OCI-LY7 (cell line): ENCODE measurements around the gene KCNN2. TPM values are rescaled to one million over a fixed set of nuclear protein-coding genes. Genes with fewer than 3 reads are reported as not detected.

Source experiments
- BruUV-seq: library from RNA; stranded (reverse); fragments of 400-500 nt; replicated peaks from 2 replicates; lab custom pipeline; 2021; lab: Mats Ljungman, UMichigan
- CTCF ChIA-PET: fragments of 300-600 bp; sonication (Branson Sonifier 250); formaldehyde crosslinking; loops from one replicate; lab custom pipeline; 2022; ENCODE audit warnings: antibody characterized with exemption; ENCODE audit not compliant: unreplicated experiment; lab: Charles Lee
- POLR2A ChIA-PET: fragments of 300-600 bp; sonication (Branson Sonifier 250); formaldehyde crosslinking; loops from one replicate; lab custom pipeline; 2022; ENCODE audit warnings: antibody characterized with exemption; lab: Charles Lee
- DNase-seq: peaks from one replicate; pipeline ENCODE4 v3.0.0-alpha.2; 2015; ENCODE audit warnings: low spot score
- H2AFZ ChIP-seq: fragments of 200-600 bp; sonication (generic), shearing (Covaris generic); 2 replicates; pipeline ENCODE4 v1.6.1; 2014; ENCODE audit warnings: mild to moderate bottlenecking, antibody characterized with exemption, low read length, moderate library complexity
- H3K27ac ChIP-seq: fragments of 200-600 bp; sonication (generic); 2 replicates; pipeline ENCODE4 v1.5.1; 2014; ENCODE audit warnings: mixed run types, low read depth, mild to moderate bottlenecking, moderate library complexity, low read length, inconsistent platforms; ENCODE audit not compliant: poor library complexity, severe bottlenecking
- H3K36me3 ChIP-seq: fragments of 200-600 bp; sonication (generic); 2 replicates; pipeline ENCODE4 v1.6.1; 2014; ENCODE audit warnings: mild to moderate bottlenecking, antibody characterized with exemption, low read length, moderate library complexity, mixed read lengths; ENCODE audit not compliant: insufficient read depth
- H3K4me1 ChIP-seq: fragments of 200-600 bp; sonication (generic); 2 replicates; pipeline ENCODE4 v1.5.1; 2014; ENCODE audit warnings: mild to moderate bottlenecking, low read length; ENCODE audit not compliant: insufficient read depth, poor library complexity, severe bottlenecking
- H3K4me2 ChIP-seq: fragments of 200-600 bp; sonication (generic); 2 replicates; pipeline ENCODE4 v1.6.1; 2014; ENCODE audit warnings: mild to moderate bottlenecking, low read length
- H3K4me3 ChIP-seq: fragments of 200-600 bp; sonication (generic); 2 replicates; pipeline ENCODE4 v1.5.1; 2014; ENCODE audit warnings: mild to moderate bottlenecking, low read depth, low read length; ENCODE audit not compliant: poor library complexity, severe bottlenecking
- H3K79me2 ChIP-seq: fragments of 200-600 bp; sonication (generic); 2 replicates; pipeline ENCODE4 v1.6.1; 2016; ENCODE audit warnings: low read depth, mild to moderate bottlenecking, low read length, moderate library complexity, mixed read lengths; ENCODE audit not compliant: insufficient read depth
- H3K9me2 ChIP-seq: fragments of 200-600 bp; sonication (generic); 2 replicates; pipeline ENCODE4 v1.6.1; 2016; ENCODE audit warnings: mild to moderate bottlenecking, low read length, mixed read lengths; ENCODE audit not compliant: insufficient read depth
- H3K9me3 ChIP-seq: fragments of 200-600 bp; sonication (generic); 2 replicates; pipeline ENCODE4 v1.6.1; 2014; ENCODE audit warnings: mild to moderate bottlenecking, mixed run types, low read length, mixed read lengths
- H4K20me1 ChIP-seq: fragments of 200-600 bp; sonication (generic); 2 replicates; pipeline ENCODE4 v1.6.1; 2014; ENCODE audit warnings: mild to moderate bottlenecking, antibody characterized with exemption, low read length, moderate library complexity, mixed read lengths; ENCODE audit not compliant: insufficient read depth
- EZH2phosphoT487 ChIP-seq: fragments of 200-600 bp; sonication (generic); IDR thresholded peaks from 2 replicates; pipeline ENCODE4 v1.6.1; 2018; ENCODE audit warnings: low read depth, borderline replicate concordance, mild to moderate bottlenecking, mixed run types, antibody characterized with exemption, low read length, moderate library complexity, mixed read lengths
- intact Hi-C: fragments of 100-400 bp; cut with micrococcal nuclease; formaldehyde crosslinking; loops from one replicate; pipeline ENCODE4 v1.10.0; 2022; ENCODE audit not compliant: unreplicated experiment
- total RNA-seq, 2 experiments: library from RNA; depleted of rRNA in 1 of 2; stranded (reverse); fragments of >200 nt in 1 of 2; shearing (Covaris generic) in 1 of 2; gene quantifications; 2 replicates each; pipeline ENCODE4 v1.2.3, GENCODE V29; 2014 to 2022
- TF ChIP-seq, protein P1 (sequence below): fragments of 200-600 bp; sonication (generic); conservative IDR thresholded peaks from 2 replicates; pipeline ENCODE4 v1.5.1; 2014; ENCODE audit warnings: mild to moderate bottlenecking, antibody characterized with exemption, low read length, moderate library complexity, mixed read lengths

Gene KCNN2
- total RNA-seq, 2 experiments from 2014 or later, result not detected

DNA sequence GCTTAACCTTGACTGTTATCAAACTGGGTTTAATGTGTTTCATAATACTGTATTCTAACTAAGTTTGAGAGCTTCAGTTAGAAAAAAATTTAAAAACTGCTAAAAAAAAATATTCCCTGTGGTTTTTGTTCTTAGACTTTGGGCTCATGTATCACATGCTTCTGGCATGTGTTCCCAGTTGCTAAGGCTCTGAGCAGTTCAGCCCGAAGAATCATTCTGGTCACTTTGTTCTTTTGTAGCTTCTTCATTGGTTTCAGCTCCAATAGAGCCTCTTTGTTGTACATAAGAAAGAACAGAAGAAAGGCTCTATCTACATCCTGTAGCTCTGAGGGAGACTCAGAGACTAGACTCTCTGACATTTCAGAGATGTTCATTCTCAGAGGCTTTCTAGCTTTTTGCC, 25.6 kb downstream of the KCNN2 start:
- DNase-seq, result no peak
- CTCF ChIA-PET, result no interaction called here
- H3K4me2 ChIP-seq, result no peak overlapping the region
- H3K9me2 ChIP-seq, result no peaks in the 10 kb centered on the region
- no TSS peak for BruUV-seq
- intact Hi-C loops, result no loop called here
- no peak overlapping the region for H2AFZ ChIP-seq
- H4K20me1 ChIP-seq, result no peaks in the 10 kb centered on the region
- H3K4me1 ChIP-seq, result no peaks in the 10 kb centered on the region
- no peak overlapping the region for H3K27ac ChIP-seq
- no peaks in the 10 kb centered on the region for H3K79me2 ChIP-seq
- POLR2A ChIA-PET, result no interaction called here
- no peaks in the 10 kb centered on the region for H3K36me3 ChIP-seq
- TF ChIP-seq EZH2phosphoT487, result no peak
- TF ChIP-seq, protein P1, sequence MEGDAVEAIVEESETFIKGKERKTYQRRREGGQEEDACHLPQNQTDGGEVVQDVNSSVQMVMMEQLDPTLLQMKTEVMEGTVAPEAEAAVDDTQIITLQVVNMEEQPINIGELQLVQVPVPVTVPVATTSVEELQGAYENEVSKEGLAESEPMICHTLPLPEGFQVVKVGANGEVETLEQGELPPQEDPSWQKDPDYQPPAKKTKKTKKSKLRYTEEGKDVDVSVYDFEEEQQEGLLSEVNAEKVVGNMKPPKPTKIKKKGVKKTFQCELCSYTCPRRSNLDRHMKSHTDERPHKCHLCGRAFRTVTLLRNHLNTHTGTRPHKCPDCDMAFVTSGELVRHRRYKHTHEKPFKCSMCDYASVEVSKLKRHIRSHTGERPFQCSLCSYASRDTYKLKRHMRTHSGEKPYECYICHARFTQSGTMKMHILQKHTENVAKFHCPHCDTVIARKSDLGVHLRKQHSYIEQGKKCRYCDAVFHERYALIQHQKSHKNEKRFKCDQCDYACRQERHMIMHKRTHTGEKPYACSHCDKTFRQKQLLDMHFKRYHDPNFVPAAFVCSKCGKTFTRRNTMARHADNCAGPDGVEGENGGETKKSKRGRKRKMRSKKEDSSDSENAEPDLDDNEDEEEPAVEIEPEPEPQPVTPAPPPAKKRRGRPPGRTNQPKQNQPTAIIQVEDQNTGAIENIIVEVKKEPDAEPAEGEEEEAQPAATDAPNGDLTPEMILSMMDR, result no peak
- H3K9me3 ChIP-seq, result no peaks in the 10 kb centered on the region
- H3K4me3 ChIP-seq, result no peak overlapping the region

DNA sequence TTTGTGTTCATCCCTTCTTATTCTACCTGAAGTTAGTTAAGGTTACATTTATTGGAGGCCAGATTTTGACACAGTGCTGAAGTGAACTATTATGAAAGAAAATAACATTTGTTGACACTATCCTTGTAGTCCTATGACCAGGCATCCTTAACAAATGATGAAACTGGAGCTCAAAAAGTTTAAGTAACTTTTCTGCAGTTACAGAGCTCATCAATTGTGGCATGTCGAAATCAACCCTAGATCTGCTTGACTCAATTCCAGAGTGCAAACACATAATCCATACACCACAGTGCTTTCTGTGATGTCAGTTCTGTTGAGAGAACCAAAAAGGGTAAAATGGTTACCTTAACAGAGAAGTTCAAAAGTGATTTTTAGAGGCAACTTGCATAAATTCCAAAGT, 28.6 kb downstream of the KCNN2 start:
- no peaks in the 10 kb centered on the region for H4K20me1 ChIP-seq
- H2AFZ ChIP-seq, result no peak overlapping the region
- H3K4me3 ChIP-seq, result no peak overlapping the region
- TF ChIP-seq, protein P1, result no peak
- TF ChIP-seq EZH2phosphoT487, result no peak
- H3K4me1 ChIP-seq, result no peaks in the 10 kb centered on the region
- no peaks in the 10 kb centered on the region for H3K9me3 ChIP-seq
- no peak for DNase-seq
- no peaks in the 10 kb centered on the region for H3K79me2 ChIP-seq
- BruUV-seq, result no TSS peak
- no peak overlapping the region for H3K27ac ChIP-seq
- H3K36me3 ChIP-seq, result no peaks in the 10 kb centered on the region
- POLR2A ChIA-PET, result no interaction called here
- intact Hi-C loops, result no loop called here
- H3K4me2 ChIP-seq, result no peak overlapping the region
- no peaks in the 10 kb centered on the region for H3K9me2 ChIP-seq
- CTCF ChIA-PET, result interaction anchor here (0.6 kb wide), 1 partner anchor 767 kb away, joined by 3 read pairs; no protein-coding TSS in a partner anchor

DNA sequence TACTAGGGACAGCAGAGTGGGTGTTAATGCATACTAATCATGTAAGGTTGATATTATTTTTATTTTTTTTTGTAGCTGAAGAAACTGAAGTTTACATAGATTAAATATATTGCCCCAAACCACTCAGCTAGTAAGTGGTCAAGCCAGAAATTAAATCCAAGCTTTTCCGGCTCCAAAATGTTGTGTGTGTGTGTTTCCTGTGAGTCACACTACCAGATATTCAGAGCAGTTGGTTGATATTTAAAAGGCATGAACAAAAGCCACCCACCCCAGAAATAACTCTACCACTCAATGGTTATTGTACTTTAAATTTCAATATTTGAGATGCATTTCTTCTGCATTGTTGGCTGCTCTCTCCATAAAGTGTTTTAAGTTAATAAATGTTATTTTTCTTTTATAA, 29.5 kb downstream of the KCNN2 start:
- Histone ChIP-seq H2AFZ (no peak overlapping the region), H3K79me2 (no peaks in the 10 kb centered on the region), H4K20me1 (no peaks in the 10 kb centered on the region), H3K4me1 (no peaks in the 10 kb centered on the region), H3K27ac (no peak overlapping the region), H3K9me2 (no peaks in the 10 kb centered on the region), H3K36me3 (no peaks in the 10 kb centered on the region), H3K4me3 (no peak overlapping the region), H3K9me3 (no peaks in the 10 kb centered on the region), H3K4me2 (no peak overlapping the region)
- TF ChIP-seq EZH2phosphoT487, result no peak
- TF ChIP-seq, protein P1, result no peak
- ChIA-PET POLR2A (no interaction called here), CTCF (no interaction called here)
- no TSS peak for BruUV-seq
- intact Hi-C loops, result no loop called here
- DNase-seq, result no peak
